ENCODE measurements around the gene MAPK12.

GRCh38 chr22:50255607-50256006 is 5.9 kb downstream of the MAPK12 start:
- TF ChIP-seq POLR2A (IDR thresholded peaks at IDR 0.05) (no peak), CTCF (IDR thresholded peaks at IDR 0.05) (no peak), POLR2AphosphoS5 (IDR thresholded peaks at IDR 0.05) (no peak)
